Type B pancreatic cell (in vitro differentiated cells): Measurements from ENCODE around the gene TLK1. TPM values are rescaled to one million over a fixed set of nuclear protein-coding genes. Genes with fewer than 3 reads are reported as not detected.

Experiments
- DNase-seq: peaks from one replicate; pipeline ENCODE4 v3.0.0; 2021; ENCODE audit warnings: mixed read lengths; ENCODE audit not compliant: unreplicated experiment; ENCODE audit errors: extremely low spot score
- H3K27ac Mint-ChIP-seq: 2 replicates; pipeline ENCODE4 v1.8.0; 2021; ENCODE audit warnings: mild to moderate bottlenecking, mixed read lengths
- H3K27me3 Mint-ChIP-seq: 2 replicates; pipeline ENCODE4 v1.8.0; 2021; ENCODE audit warnings: mixed read lengths
- H3K36me3 Mint-ChIP-seq: 2 replicates; pipeline ENCODE4 v1.8.0; 2021; ENCODE audit warnings: mixed read lengths
- H3K4me1 Mint-ChIP-seq: one replicate; pipeline ENCODE4 v1.8.0; 2021; ENCODE audit warnings: mixed read lengths; ENCODE audit not compliant: unreplicated experiment
- H3K4me3 Mint-ChIP-seq: 2 replicates; pipeline ENCODE4 v1.8.0; 2021; ENCODE audit warnings: mild to moderate bottlenecking, mixed read lengths
- H3K9me3 Mint-ChIP-seq: 2 replicates; pipeline ENCODE4 v1.8.0; 2021; ENCODE audit warnings: mixed read lengths
- CTCF ChIP-seq: fragments of 200-600 bp; sonication (generic); conservative IDR thresholded peaks from 2 replicates; pipeline ENCODE4 v1.5.0; 2021; ENCODE audit warnings: antibody characterized with exemption, mild to moderate bottlenecking
- total RNA-seq: library from RNA; stranded (reverse); gene quantifications from 2 replicates; pipeline ENCODE4 v1.2.1, GENCODE V29; 2021; ENCODE audit warnings: low replicate concordance

Gene TLK1
- total RNA-seq, 1 donor from 2014 or later, result 54.2 TPM

GRCh38 chr2:171176516-171176915 lies 15.8 kb upstream of the TLK1 start:
- Mint-ChIP-seq H3K4me1 (no peaks in the 10 kb centered on the region), H3K36me3 (no peaks in the 10 kb centered on the region), H3K9me3 (no peaks in the 10 kb centered on the region), H3K27me3 (no peaks in the 10 kb centered on the region), H3K27ac (no peak overlapping the region), H3K4me3 (no peak overlapping the region)
- no peak for DNase-seq
- no peak for TF ChIP-seq CTCF

- Mint-ChIP-seq H3K27ac (no peak overlapping the region), H3K27me3 (no peaks in the 10 kb centered on the region), H3K9me3 (no peaks in the 10 kb centered on the region), H3K4me1 (no peaks in the 10 kb centered on the region), H3K4me3 (no peak overlapping the region), H3K36me3 (no peaks in the 10 kb centered on the region)
- no peak for DNase-seq
- TF ChIP-seq CTCF, result no peak
Observed at GRCh38 chr2:171174075-171174474, 13.4 kb upstream of the TLK1 start.

- H3K4me3 Mint-ChIP-seq, result no peak overlapping the region
- H3K4me1 Mint-ChIP-seq, result no peaks in the 10 kb centered on the region
- no peaks in the 10 kb centered on the region for H3K36me3 Mint-ChIP-seq
- no peak for DNase-seq
- H3K27me3 Mint-ChIP-seq, result no peaks in the 10 kb centered on the region
- no peak for TF ChIP-seq CTCF
- H3K27ac Mint-ChIP-seq, result no peak overlapping the region
- H3K9me3 Mint-ChIP-seq, result no peaks in the 10 kb centered on the region
Observed at GRCh38 chr2:171173087-171173486, 12.4 kb upstream of the TLK1 start.

GRCh38 chr2:171171808-171172207 lies 11.1 kb upstream of the TLK1 start:
- H3K27ac Mint-ChIP-seq, result no peak overlapping the region
- DNase-seq, result no peak
- no peaks in the 10 kb centered on the region for H3K27me3 Mint-ChIP-seq
- peaks cover 7% of the 10 kb centered on the region for H3K4me1 Mint-ChIP-seq
- no peak for TF ChIP-seq CTCF
- H3K4me3 Mint-ChIP-seq, result no peak overlapping the region
- H3K9me3 Mint-ChIP-seq, result no peaks in the 10 kb centered on the region
- H3K36me3 Mint-ChIP-seq, result no peaks in the 10 kb centered on the region

GRCh38 chr2:171169839-171170238 lies 9.1 kb upstream of the TLK1 start:
- H3K4me1 Mint-ChIP-seq, result peaks cover 7% of the 10 kb centered on the region
- no peak for TF ChIP-seq CTCF
- no peaks in the 10 kb centered on the region for H3K27me3 Mint-ChIP-seq
- no peak overlapping the region for H3K4me3 Mint-ChIP-seq
- no peaks in the 10 kb centered on the region for H3K36me3 Mint-ChIP-seq
- no peaks in the 10 kb centered on the region for H3K9me3 Mint-ChIP-seq
- no peak overlapping the region for H3K27ac Mint-ChIP-seq
- no peak for DNase-seq

GRCh38 chr2:171169333-171169732 lies 8.6 kb upstream of the TLK1 start:
- no peak for DNase-seq
- Mint-ChIP-seq H3K36me3 (no peaks in the 10 kb centered on the region), H3K9me3 (no peaks in the 10 kb centered on the region), H3K27me3 (no peaks in the 10 kb centered on the region), H3K4me1 (peaks cover 7% of the 10 kb centered on the region), H3K4me3 (no peak overlapping the region), H3K27ac (no peak overlapping the region)
- TF ChIP-seq CTCF, result no peak
